AML-193 (cell line): ENCODE data around the gene RSRC1.

Experiments
- DNase-seq, 2 experiments: peaks; one replicate each; lab custom pipeline; 2025; lab: John Stamatoyannopoulos, UW

RSRC1 gene

GRCh38 chr3:158128755-158129154, 18.9 kb downstream of the RSRC1 start:
- DNase-seq, result no peak

- DNase-seq, result no peak
Observed at GRCh38 chr3:158134363-158134762, 24.5 kb downstream of the RSRC1 start.

- DNase-seq, result no peak
Observed at GRCh38 chr3:158140396-158140795, 30.5 kb downstream of the RSRC1 start.

- no peak for DNase-seq
Observed at GRCh38 chr3:158148218-158148617, 38.3 kb downstream of the RSRC1 start.

- DNase-seq, result no peak
Observed at GRCh38 chr3:158152186-158152585, 42.3 kb downstream of the RSRC1 start.

GRCh38 chr3:158158969-158159368, 49.1 kb downstream of the RSRC1 start:
- DNase-seq, result no peak

- no peak for DNase-seq
Observed at GRCh38 chr3:158159714-158160113, 49.8 kb downstream of the RSRC1 start.

- peak in 1 of 2 experiments; percentile 7 for DNase-seq
Observed at GRCh38 chr3:158160958-158161357, 51.1 kb downstream of the RSRC1 start.

GRCh38 chr3:158165141-158165655, 55.3 kb downstream of the RSRC1 start:
- no peak for DNase-seq

- DNase-seq, result peak in 1 of 2 experiments; percentile 6
Observed at GRCh38 chr3:158165730-158166129, 55.8 kb downstream of the RSRC1 start.

- no peak for DNase-seq
Observed at GRCh38 chr3:158166223-158166622, 56.3 kb downstream of the RSRC1 start.

- DNase-seq, result peak; percentile 93 to 96
Observed at GRCh38 chr3:158167737-158168557, 58.1 kb downstream of the RSRC1 start.

GRCh38 chr3:158169091-158169491, 59.2 kb downstream of the RSRC1 start:
- DNase-seq, result no peak

GRCh38 chr3:158181096-158181495, 71.2 kb downstream of the RSRC1 start:
- DNase-seq, result no peak

- DNase-seq, result no peak
Observed at GRCh38 chr3:158185711-158186110, 75.8 kb downstream of the RSRC1 start.

GRCh38 chr3:158200955-158201354, 91.1 kb downstream of the RSRC1 start:
- DNase-seq, result no peak

GRCh38 chr3:158205324-158205723, 95.4 kb downstream of the RSRC1 start:
- no peak for DNase-seq

- no peak for DNase-seq
Observed at GRCh38 chr3:158205994-158206393, 96.1 kb downstream of the RSRC1 start.

GRCh38 chr3:158210067-158210466, 100.2 kb downstream of the RSRC1 start:
- DNase-seq, result no peak

- no peak for DNase-seq
Observed at GRCh38 chr3:158213461-158213860, 103.6 kb downstream of the RSRC1 start.

- no peak for DNase-seq
Observed at GRCh38 chr3:158217992-158218391, 108.1 kb downstream of the RSRC1 start.

- DNase-seq, result no peak
Observed at GRCh38 chr3:158220575-158220974, 110.7 kb downstream of the RSRC1 start.

GRCh38 chr3:158221426-158221825, 111.5 kb downstream of the RSRC1 start:
- DNase-seq, result no peak

GRCh38 chr3:158226429-158226828, 116.5 kb downstream of the RSRC1 start:
- DNase-seq, result no peak
